Measurements from ENCODE around the gene SGMS1. TPM values are rescaled to one million over a fixed set of nuclear protein-coding genes. Genes with fewer than 3 reads are reported as not detected.
"Not testable (repeated sequence)": the region's sequence is repeated elsewhere in the genome, so short reads cannot be mapped to it uniquely, and the experiment has no call there.

SGMS1 gene
- total RNA-seq, 3 donors from 2014 or later (not counting 1 experiment from before 2014, with no cell fraction given) = 24.5 to 32.7 (median 30.4) TPM

- 100% methylated on average over 1 of the region's 1 CpG for WGBS (ENCODE audit: insufficient coverage)
- H3K4me3 ChIP-seq (ENCODE audit: low read length) = no peak overlapping the region
- no peak overlapping the region for H3K27ac ChIP-seq (ENCODE audit: low read length)
- Mint-ChIP-seq H3K9me3 (no peaks in the 10 kb centered on the region), H3K27ac (no peak overlapping the region), H3K36me3 (no peaks in the 10 kb centered on the region), H3K27me3 (ENCODE audit: low read depth in 2 of 2) (no peaks in the 10 kb centered on the region), H3K4me1 (peaks cover 28 to 31% of the 10 kb centered on the region in 2 donors), H3K4me3 (no peak overlapping the region)
- H3K9me3 ChIP-seq (ENCODE audit: control insufficient read depth, insufficient read depth, low read length) = no peaks in the 10 kb centered on the region
- ATAC-seq (no peak), DNase-seq (no peak)
- intact Hi-C loops (cut with micrococcal nuclease) = no loop called here
- H3K27me3 ChIP-seq (ENCODE audit: control insufficient read depth, insufficient read depth, low read length) = no peaks in the 10 kb centered on the region
- TF ChIP-seq, protein P1, sequence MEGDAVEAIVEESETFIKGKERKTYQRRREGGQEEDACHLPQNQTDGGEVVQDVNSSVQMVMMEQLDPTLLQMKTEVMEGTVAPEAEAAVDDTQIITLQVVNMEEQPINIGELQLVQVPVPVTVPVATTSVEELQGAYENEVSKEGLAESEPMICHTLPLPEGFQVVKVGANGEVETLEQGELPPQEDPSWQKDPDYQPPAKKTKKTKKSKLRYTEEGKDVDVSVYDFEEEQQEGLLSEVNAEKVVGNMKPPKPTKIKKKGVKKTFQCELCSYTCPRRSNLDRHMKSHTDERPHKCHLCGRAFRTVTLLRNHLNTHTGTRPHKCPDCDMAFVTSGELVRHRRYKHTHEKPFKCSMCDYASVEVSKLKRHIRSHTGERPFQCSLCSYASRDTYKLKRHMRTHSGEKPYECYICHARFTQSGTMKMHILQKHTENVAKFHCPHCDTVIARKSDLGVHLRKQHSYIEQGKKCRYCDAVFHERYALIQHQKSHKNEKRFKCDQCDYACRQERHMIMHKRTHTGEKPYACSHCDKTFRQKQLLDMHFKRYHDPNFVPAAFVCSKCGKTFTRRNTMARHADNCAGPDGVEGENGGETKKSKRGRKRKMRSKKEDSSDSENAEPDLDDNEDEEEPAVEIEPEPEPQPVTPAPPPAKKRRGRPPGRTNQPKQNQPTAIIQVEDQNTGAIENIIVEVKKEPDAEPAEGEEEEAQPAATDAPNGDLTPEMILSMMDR (IDR thresholded peaks at IDR 0.05) = no peak
- H3K4me1 ChIP-seq (ENCODE audit: control insufficient read depth, insufficient read depth, low read length) = peaks cover 6% of the 10 kb centered on the region
- H3K36me3 ChIP-seq (ENCODE audit: control insufficient read depth, insufficient read depth, low read length) = no peaks in the 10 kb centered on the region
Observed at GRCh38 chr10:50504389-50504788, 119.4 kb downstream of the SGMS1 start.

- no peaks in the 10 kb centered on the region for H3K9me3 Mint-ChIP-seq
- Histone ChIP-seq H3K36me3 (ENCODE audit: control insufficient read depth, insufficient read depth, low read length) (no peaks in the 10 kb centered on the region), H3K4me1 (ENCODE audit: control insufficient read depth, insufficient read depth, low read length) (peaks cover 6% of the 10 kb centered on the region), H3K4me3 (ENCODE audit: low read length) (no peak overlapping the region), H3K27ac (ENCODE audit: low read length) (no peak overlapping the region), H3K9me3 (ENCODE audit: control insufficient read depth, insufficient read depth, low read length) (no peaks in the 10 kb centered on the region), H3K27me3 (ENCODE audit: control insufficient read depth, insufficient read depth, low read length) (no peaks in the 10 kb centered on the region)
- peak overlapping the region in 1 of 2 donors; percentile 63 for H3K27ac Mint-ChIP-seq
- H3K36me3 Mint-ChIP-seq = no peaks in the 10 kb centered on the region
- H3K4me3 Mint-ChIP-seq = no peak overlapping the region
- ATAC-seq (no peak), DNase-seq (peak in 1 of 2 donors; percentile 7)
- TF ChIP-seq, protein P1 (IDR thresholded peaks at IDR 0.05) = no peak
- peaks cover 26 to 31% of the 10 kb centered on the region in 2 donors for H3K4me1 Mint-ChIP-seq
- no peaks in the 10 kb centered on the region for H3K27me3 Mint-ChIP-seq (ENCODE audit: low read depth in 2 of 2)
- intact Hi-C loops (cut with micrococcal nuclease) = no loop called here
- 73% methylated on average over 9 of the region's 10 CpGs for WGBS (ENCODE audit: insufficient coverage)
Observed at GRCh38 chr10:50503661-50504320, 120.0 kb downstream of the SGMS1 start.

DNA sequence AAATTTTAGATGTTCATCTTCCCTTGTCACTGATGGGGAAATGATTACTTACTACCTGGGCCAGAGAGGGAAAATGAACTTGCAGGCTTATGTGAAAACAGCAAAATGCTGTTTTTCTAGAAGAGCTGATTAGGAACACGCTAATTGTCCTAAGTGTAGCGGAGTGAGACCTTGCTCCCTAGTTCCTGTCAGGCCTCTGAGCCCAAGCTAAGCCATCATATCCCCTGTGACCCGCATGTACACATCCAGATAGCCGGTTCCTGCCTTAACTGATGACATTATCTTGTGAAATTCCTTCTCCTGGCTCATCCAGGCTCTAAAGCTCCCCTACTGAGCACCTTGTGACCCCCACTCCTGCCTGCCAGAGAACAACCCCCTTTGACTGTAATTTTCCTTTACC lies 120.6 kb downstream of the SGMS1 start:
- H3K4me3 Mint-ChIP-seq; H3K27me3 Mint-ChIP-seq (ENCODE audit: low read depth in 2 of 2); H3K9me3 ChIP-seq (ENCODE audit: control insufficient read depth, insufficient read depth, low read length); H3K9me3 Mint-ChIP-seq; H3K36me3 ChIP-seq (ENCODE audit: control insufficient read depth, insufficient read depth, low read length); DNase-seq; H3K4me1 ChIP-seq (ENCODE audit: control insufficient read depth, insufficient read depth, low read length); H3K4me3 ChIP-seq (ENCODE audit: low read length); H3K27ac ChIP-seq (ENCODE audit: low read length); ATAC-seq; H3K27me3 ChIP-seq (ENCODE audit: control insufficient read depth, insufficient read depth, low read length); intact Hi-C loops (cut with micrococcal nuclease); H3K36me3 Mint-ChIP-seq: not testable (repeated sequence)
- peak overlapping the region; percentile 18 to 63 for H3K27ac Mint-ChIP-seq
- WGBS (ENCODE audit: insufficient coverage) = 99% methylated on average over 4 of the region's 4 CpGs
- peaks cover 26 to 31% of the 10 kb centered on the region in 2 donors for H3K4me1 Mint-ChIP-seq

DNA sequence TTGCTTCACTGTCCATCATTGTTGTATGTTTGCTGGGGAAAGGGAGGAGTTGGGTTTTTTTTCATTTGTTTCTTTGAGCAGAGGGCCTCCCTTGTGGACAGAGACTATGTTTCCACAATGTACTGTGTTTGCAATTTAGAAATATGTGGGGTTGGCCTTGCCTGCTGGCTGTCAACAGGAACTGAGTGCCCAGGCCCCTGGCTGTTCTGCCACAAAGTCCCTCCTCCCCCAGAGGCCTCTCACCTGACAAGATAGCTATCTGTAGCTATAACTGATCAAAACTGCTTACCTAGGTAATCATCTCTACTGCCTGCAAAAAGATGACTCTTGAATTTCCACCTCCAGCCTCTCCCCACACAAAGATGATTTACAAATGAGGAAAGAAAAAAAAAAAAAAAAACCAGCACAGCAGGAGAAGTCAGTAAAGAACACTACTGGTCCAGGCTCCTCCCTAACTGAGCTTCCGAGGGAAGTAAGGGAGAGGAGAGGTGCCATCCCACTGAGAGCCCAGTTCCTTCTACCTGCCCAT lies 121.8 kb downstream of the SGMS1 start:
- Mint-ChIP-seq H3K4me3 (no peak overlapping the region), H3K9me3 (no peaks in the 10 kb centered on the region), H3K27ac (peak overlapping the region; percentile 18 to 73), H3K27me3 (ENCODE audit: low read depth in 2 of 2) (no peaks in the 10 kb centered on the region), H3K36me3 (no peaks in the 10 kb centered on the region), H3K4me1 (peaks cover 21 to 34% of the 10 kb centered on the region in 2 donors)
- H3K27ac ChIP-seq (ENCODE audit: low read length) = no peak overlapping the region
- peak in 1 of 2 donors; percentile 12 for DNase-seq
- H3K4me1 ChIP-seq (ENCODE audit: control insufficient read depth, insufficient read depth, low read length) = peaks cover 6% of the 10 kb centered on the region
- no peaks in the 10 kb centered on the region for H3K27me3 ChIP-seq (ENCODE audit: control insufficient read depth, insufficient read depth, low read length)
- no peak overlapping the region for H3K4me3 ChIP-seq (ENCODE audit: low read length)
- ATAC-seq = no peak
- H3K36me3 ChIP-seq (ENCODE audit: control insufficient read depth, insufficient read depth, low read length) = no peaks in the 10 kb centered on the region
- intact Hi-C loops (cut with micrococcal nuclease) = no loop called here
- no peaks in the 10 kb centered on the region for H3K9me3 ChIP-seq (ENCODE audit: control insufficient read depth, insufficient read depth, low read length)
- no CpG with 5 or more reads among the region's 1 CpG for WGBS (ENCODE audit: insufficient coverage)
- TF ChIP-seq, protein P1 (IDR thresholded peaks at IDR 0.05) = no peak
